GM04504 (cell line): ENCODE results near the gene GM2A.
"Not testable (repeated sequence)": the region's sequence is repeated elsewhere in the genome, so short reads cannot be mapped to it uniquely, and the experiment has no call there.

Experiments used
- DNase-seq: peaks from one replicate; pipeline ENCODE4 v3.0.0-alpha.2; 2012; ENCODE audit warnings: low read depth

GM2A gene

GRCh38 chr5:151293624-151294023 lies 40.6 kb downstream of the GM2A start:
- no peak for DNase-seq

- DNase-seq, result no peak
These were observed 42.2 kb downstream of the GM2A start for GRCh38 chr5:151295138-151295537.

GRCh38 chr5:151295791-151296477 lies 42.9 kb downstream of the GM2A start:
- DNase-seq, result no peak

- DNase-seq, result no peak
These were observed 43.5 kb downstream of the GM2A start for GRCh38 chr5:151296478-151296830.

GRCh38 chr5:151296974-151297373 lies 44.0 kb downstream of the GM2A start:
- DNase-seq, result no peak

GRCh38 chr5:151298063-151298855 lies 45.3 kb downstream of the GM2A start:
- peak; percentile 51 for DNase-seq

GRCh38 chr5:151303666-151304065 lies 50.7 kb downstream of the GM2A start, which contains the start of gene SLC36A3:
TSS of gene SLC36A3 (minus strand) at chr5:151303766. CDS start at chr5:151303354, 412 bp downstream.
- DNase-seq, result no peak

GRCh38 chr5:151309266-151309665 lies 56.3 kb downstream of the GM2A start:
- DNase-seq, result not testable (repeated sequence)

GRCh38 chr5:151309821-151310220 lies 56.8 kb downstream of the GM2A start:
- not testable (repeated sequence) for DNase-seq

GRCh38 chr5:151310932-151311331 lies 57.9 kb downstream of the GM2A start:
- DNase-seq, result no peak

- DNase-seq, result no peak
These were observed 59.9 kb downstream of the GM2A start for GRCh38 chr5:151312756-151313324.

- no peak for DNase-seq
These were observed 60.4 kb downstream of the GM2A start for GRCh38 chr5:151313357-151313756.

GRCh38 chr5:151315998-151316597 lies 63.1 kb downstream of the GM2A start:
- peak; percentile 35 for DNase-seq

GRCh38 chr5:151317871-151318270 lies 64.9 kb downstream of the GM2A start:
- no peak for DNase-seq

GRCh38 chr5:151318850-151319732 lies 66.1 kb downstream of the GM2A start:
- no peak for DNase-seq
